Small intestine (tissue), 7 donors: ENCODE results near the gene ANKRD52. TPM values are rescaled to one million over a fixed set of nuclear protein-coding genes. Genes with fewer than 3 reads are reported as not detected.
A peak's percentile ranks its signal among the peaks of the same experiment; 100 is the strongest.

ENCODE experiments used
- DNase-seq, 2 donors: peaks; one replicate each; pipeline versions ENCODE4 v3.0.0 to v3.0.0-alpha.2; 2013
- FAIRE-seq: peaks from 2 replicates; lab custom pipeline; 2012; peaks lifted over from hg19 to GRCh38; lab: Jason Lieb, UNC
- H3K27ac ChIP-seq, 3 donors: one replicate each; pipeline ENCODE4 v1.5.1; 2013; ENCODE audit warnings: low read length in 2 of 3, mild to moderate bottlenecking in 2 of 3, control low read depth in 1 of 3, inconsistent platforms in 1 of 3, low read depth in 1 of 3, moderate library complexity in 1 of 3
- H3K27me3 ChIP-seq, 3 donors: one replicate each; pipeline ENCODE4 v1.6.1; 2013; ENCODE audit warnings: low read length in 3 of 3, inconsistent platforms in 1 of 3; ENCODE audit not compliant: control insufficient read depth in 3 of 3, insufficient read depth in 3 of 3
- H3K36me3 ChIP-seq, 3 donors: one replicate each; pipeline ENCODE4 v1.6.1; 2013; ENCODE audit warnings: low read length in 3 of 3, inconsistent platforms in 1 of 3, low read depth in 1 of 3, mild to moderate bottlenecking in 1 of 3, moderate library complexity in 1 of 3; ENCODE audit not compliant: control insufficient read depth in 3 of 3, insufficient read depth in 2 of 3
- H3K4me1 ChIP-seq, 3 donors: one replicate each; pipeline ENCODE4 v1.6.1; 2013; ENCODE audit warnings: low read length in 2 of 3, inconsistent platforms in 1 of 3, low read depth in 1 of 3, mild to moderate bottlenecking in 1 of 3, moderate library complexity in 1 of 3; ENCODE audit not compliant: control insufficient read depth in 3 of 3, insufficient read depth in 2 of 3
- H3K4me3 ChIP-seq, 3 donors: one replicate each; pipeline ENCODE4 v1.5.1; 2013; ENCODE audit warnings: low read length in 3 of 3, control low read depth in 1 of 3, inconsistent platforms in 1 of 3, low read depth in 1 of 3, mild to moderate bottlenecking in 1 of 3, moderate library complexity in 1 of 3
- H3K9me3 ChIP-seq, 2 donors: one replicate each; pipeline ENCODE4 v1.6.1; 2013; ENCODE audit warnings: low read depth in 1 of 2, low read length in 1 of 2; ENCODE audit not compliant: control insufficient read depth in 2 of 2, insufficient read depth in 1 of 2
- whole genome bisulfite sequencing, 3 donors: extraction: QIAGEN DNeasy Blood & Tissue Kit; methylation state at CpG; one replicate each; pipeline ENCODE4 v1.1.7; 2013; 5-methylcytosine and 5-hydroxymethylcytosine counted together
- polyA plus RNA-seq, 4 donors: library from polyadenylated mRNA; stranded (reverse) in 3 of 4; unstranded in 1 of 4; fragments of 200-250 nt in 3 of 4; fragments of 120-200 nt in 1 of 4; gene quantifications; one replicate each; pipeline versions ENCODE4 v1.2.1 to v1.2.3, GENCODE V29; 2013
- donor health status: healthy with polysubstance abuse.
- donor health status: control.
- donor health status: control.
- donor health status: Bipolar disorder and iron deficiency.
- donor health status: healthy.

Gene ANKRD52
- polyA plus RNA-seq, 4 donors, result 5.1 to 23.9 (median 10.3) TPM

- no peak for DNase-seq
Measured at GRCh38 chr12:56231184-56231582, 27.0 kb downstream of the ANKRD52 start.

GRCh38 chr12:56230432-56231183 lies 27.6 kb downstream of the ANKRD52 start:
- no peaks in the 10 kb centered on the region for H3K27me3 ChIP-seq
- FAIRE-seq (no peak), DNase-seq (peak; percentile 96 to 97)
- peak overlapping the region in 2 of 3 donors; percentile 65 to 70 for H3K4me3 ChIP-seq
- 14 to 54% (median 34%) methylated on average over 8 of the region's 8 CpGs for WGBS, 3 donors
- H3K9me3 ChIP-seq, result no peaks in the 10 kb centered on the region
- H3K36me3 ChIP-seq, result peaks cover 0 to 32% (median 3%) of the 10 kb centered on the region in 3 donors
- H3K4me1 ChIP-seq, result peaks cover 0 to 25% (median 0%) of the 10 kb centered on the region in 3 donors
- H3K27ac ChIP-seq, result peak overlapping the region; percentile 89 to 91 (median 91)

More at GRCh38 chr12:56231184-56231582, 27.0 kb downstream of the ANKRD52 start:
- peak overlapping the region in 2 of 3 donors; percentile 65 to 70 for H3K4me3 ChIP-seq
- WGBS, 3 donors, result 31 to 61% (median 43%) methylated on average over 10 to 11 of the region's 11 CpGs
- no peak for FAIRE-seq
- peaks cover 0 to 25% (median 0%) of the 10 kb centered on the region in 3 donors for H3K4me1 ChIP-seq
- peak overlapping the region; percentile 65 to 91 (median 84) for H3K27ac ChIP-seq
- no peaks in the 10 kb centered on the region for H3K9me3 ChIP-seq
- peaks cover under 1 to 32% (median 3%) of the 10 kb centered on the region in 3 donors for H3K36me3 ChIP-seq
- H3K27me3 ChIP-seq, result no peaks in the 10 kb centered on the region

GRCh38 chr12:56229916-56230431 lies 28.2 kb downstream of the ANKRD52 start, which contains the start of gene SLC39A5:
TSS of gene SLC39A5 (plus strand) at chr12:56230051. CDS start at chr12:56231275, 1,224 bp downstream.
- peak within 1 kb of the TSS in 2 of 3 donors; percentile 65 to 70 for H3K4me3 ChIP-seq
- peaks cover 0 to 28% (median under 1%) of the 10 kb centered on the region in 3 donors for H3K4me1 ChIP-seq
- peak within 1 kb of the TSS; percentile 89 to 91 (median 91) for H3K27ac ChIP-seq
- no peaks in the 10 kb centered on the region for H3K9me3 ChIP-seq
- H3K27me3 ChIP-seq, result no peaks in the 10 kb centered on the region
- 18 to 57% (median 19%) methylated on average over 4 of the region's 4 CpGs for WGBS, 3 donors
- DNase-seq (peak; percentile 73 to 75), FAIRE-seq (no peak)
- peaks cover 0 to 30% (median 3%) of the 10 kb centered on the region in 3 donors for H3K36me3 ChIP-seq

GRCh38 chr12:56229082-56229481 lies 29.1 kb downstream of the ANKRD52 start:
- Histone ChIP-seq H3K4me1 (peaks cover 0 to 31% (median 3%) of the 10 kb centered on the region in 3 donors), H3K4me3 (no peak overlapping the region), H3K27ac (peak overlapping the region in 1 of 3 donors; percentile 91), H3K36me3 (peaks cover 0 to 24% (median 3%) of the 10 kb centered on the region in 3 donors), H3K9me3 (no peaks in the 10 kb centered on the region), H3K27me3 (no peaks in the 10 kb centered on the region)
- no peak for DNase-seq
- no peak for FAIRE-seq
- 88 to 90% (median 88%) methylated on average over 7 of the region's 7 CpGs for WGBS, 3 donors

- Histone ChIP-seq H3K9me3 (no peaks in the 10 kb centered on the region), H3K27ac (peak overlapping the region in 1 of 3 donors; percentile 68), H3K27me3 (no peaks in the 10 kb centered on the region), H3K36me3 (peaks cover 0 to 18% (median 3%) of the 10 kb centered on the region in 3 donors), H3K4me3 (peak overlapping the region; percentile 45 to 74 (median 60)), H3K4me1 (peaks cover 3 to 50% (median 7%) of the 10 kb centered on the region in 3 donors)
- FAIRE-seq (no peak), DNase-seq (no peak)
- 33 to 60% (median 35%) methylated on average over 11 of the region's 11 CpGs for WGBS, 3 donors
Measured at GRCh38 chr12:56224954-56225353, 33.2 kb downstream of the ANKRD52 start.

- H3K9me3 ChIP-seq, result no peaks in the 10 kb centered on the region
- H3K27me3 ChIP-seq, result no peaks in the 10 kb centered on the region
- peak within 1 kb of the TSS; percentile 45 to 74 (median 60) for H3K4me3 ChIP-seq
- H3K27ac ChIP-seq, result peak within 1 kb of the TSS; percentile 16 to 97 (median 80)
- peaks cover 0 to 21% (median 3%) of the 10 kb centered on the region in 3 donors for H3K36me3 ChIP-seq
- no peak for FAIRE-seq
- H3K4me1 ChIP-seq, result peaks cover 3 to 43% (median 7%) of the 10 kb centered on the region in 3 donors
- 0 to 1% (median 1%) methylated on average over 40 to 41 of the region's 41 CpGs for WGBS, 3 donors
- peak; percentile 99 for DNase-seq
Measured at GRCh38 chr12:56224102-56224701, 34.0 kb downstream of the ANKRD52 start, which contains the start of gene NABP2. TSS of gene NABP2 (plus strand) at chr12:56224342. CDS start at chr12:56224857, 515 bp downstream.

- Histone ChIP-seq H3K4me1 (peaks cover 3 to 37% (median 7%) of the 10 kb centered on the region in 3 donors), H3K27me3 (no peaks in the 10 kb centered on the region), H3K9me3 (no peaks in the 10 kb centered on the region), H3K27ac (peak overlapping the region; percentile 15 to 97 (median 80)), H3K36me3 (peaks cover 0 to 18% (median 0%) of the 10 kb centered on the region in 3 donors), H3K4me3 (peak overlapping the region in 2 of 3 donors; percentile 14 to 60)
- no peak for DNase-seq
- WGBS, 3 donors, result 8 to 19% (median 13%) methylated on average over 15 of the region's 15 CpGs
- no peak for FAIRE-seq
Measured at GRCh38 chr12:56223571-56224101, 34.5 kb downstream of the ANKRD52 start.
